ENCODE results near the gene TRAF3.

The TRAF3 gene

DNA sequence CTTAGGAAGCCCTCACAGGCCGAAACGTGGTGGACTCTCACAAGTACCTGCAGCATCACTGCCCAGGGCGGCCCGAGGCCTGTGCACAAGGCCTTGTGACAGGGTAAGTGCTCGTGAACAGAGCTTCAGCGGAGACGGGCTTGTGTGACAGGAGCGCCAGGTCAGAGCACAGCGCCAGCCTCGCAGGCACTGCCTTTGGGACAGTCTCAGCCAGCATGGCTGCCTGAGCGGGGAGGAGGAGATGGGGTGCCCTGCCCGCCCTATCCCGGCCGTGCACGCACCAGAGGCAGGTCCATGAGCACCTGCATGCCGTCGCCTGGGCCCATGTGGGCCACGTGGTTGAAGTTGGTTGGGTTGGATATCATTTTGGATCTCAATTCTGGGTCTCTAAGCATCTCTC lies 162.1 kb downstream of the TRAF3 start:
- DNase-seq (ENCODE audit: low spot score), result no peak

- no peak for DNase-seq (ENCODE audit: low spot score)
Measured at GRCh38 chr14:102939820-102940561, 162.7 kb downstream of the TRAF3 start.

DNA sequence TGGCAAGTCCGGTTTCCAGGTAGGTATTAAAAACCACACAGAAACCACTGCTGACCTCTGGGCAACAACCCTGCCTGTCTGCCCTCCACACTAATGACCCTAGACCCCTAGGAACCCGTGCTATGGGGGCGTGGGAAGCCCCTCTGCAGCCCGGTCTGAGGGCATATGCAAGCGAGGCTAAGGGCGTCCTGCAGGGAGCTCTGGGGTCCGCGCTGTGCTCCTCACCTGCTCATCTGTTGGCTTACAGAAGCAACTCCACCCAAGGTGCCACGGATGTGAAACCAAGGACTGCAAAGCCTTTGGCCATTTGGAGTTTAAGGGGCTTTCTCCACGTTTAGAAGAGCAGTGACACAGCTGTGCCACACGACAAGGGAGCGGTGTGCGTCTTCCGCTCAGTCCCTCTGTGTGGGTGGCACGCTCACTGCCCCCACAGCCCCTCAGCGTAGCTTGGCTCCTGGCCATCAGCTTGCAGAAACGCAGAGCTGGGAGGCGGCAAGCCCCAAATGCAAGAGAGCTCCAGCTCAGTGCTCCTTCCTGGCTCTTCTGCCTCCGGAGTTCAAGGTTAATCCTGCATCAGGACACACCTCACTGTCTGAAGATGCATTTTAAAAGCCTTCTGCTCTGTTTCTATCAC lies 163.6 kb downstream of the TRAF3 start:
- no peak for DNase-seq (ENCODE audit: low spot score)

- no peak for DNase-seq (ENCODE audit: low spot score)
Measured at GRCh38 chr14:102941419-102942011, 164.3 kb downstream of the TRAF3 start.

DNA sequence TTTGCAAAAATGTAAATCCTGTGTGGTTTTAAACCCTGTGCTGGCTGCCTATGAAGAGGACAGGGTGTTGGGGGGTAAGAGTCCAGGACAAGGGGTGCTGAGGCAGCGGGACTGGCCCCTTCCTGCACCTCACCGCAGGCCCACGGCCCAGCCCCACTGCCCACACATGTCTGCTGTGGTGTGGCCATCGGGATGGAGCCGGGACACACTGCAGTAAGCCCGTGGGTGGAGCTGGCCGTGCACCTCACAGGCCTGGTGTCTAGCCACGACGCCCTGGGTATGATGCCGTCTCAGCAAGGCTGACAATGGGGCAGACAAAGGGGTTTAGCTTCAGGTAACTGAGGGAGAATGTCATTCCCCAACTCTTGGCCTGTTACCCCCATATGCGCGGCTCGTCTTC lies 164.8 kb downstream of the TRAF3 start:
- no peak for DNase-seq (ENCODE audit: low spot score)

- DNase-seq (ENCODE audit: low spot score), result no peak
Measured at GRCh38 chr14:102943454-102943853, 166.2 kb downstream of the TRAF3 start.

DNA sequence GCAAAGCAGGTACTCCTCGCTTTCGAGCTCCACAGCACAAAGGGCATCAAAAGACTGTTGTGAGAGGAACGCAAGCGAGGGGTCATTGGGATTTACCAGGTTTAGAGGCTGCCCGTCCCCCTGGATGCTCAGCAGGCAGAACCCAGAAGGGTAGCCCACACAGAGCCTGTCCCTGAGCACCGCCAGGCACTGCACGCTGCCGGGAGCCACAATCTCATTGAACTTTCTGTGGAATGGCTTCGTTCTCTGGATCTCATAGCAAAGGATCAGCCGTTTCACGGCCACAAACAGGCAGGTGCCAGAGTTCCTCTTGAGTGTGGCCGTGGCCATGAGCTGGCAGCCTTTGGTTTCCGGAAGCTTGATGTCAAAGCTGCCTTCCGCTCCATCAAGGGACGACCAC lies 166.7 kb downstream of the TRAF3 start:
- DNase-seq (ENCODE audit: low spot score), result no peak

- no peak for DNase-seq (ENCODE audit: low spot score)
Measured at GRCh38 chr14:102944448-102945330, 167.4 kb downstream of the TRAF3 start.

DNA sequence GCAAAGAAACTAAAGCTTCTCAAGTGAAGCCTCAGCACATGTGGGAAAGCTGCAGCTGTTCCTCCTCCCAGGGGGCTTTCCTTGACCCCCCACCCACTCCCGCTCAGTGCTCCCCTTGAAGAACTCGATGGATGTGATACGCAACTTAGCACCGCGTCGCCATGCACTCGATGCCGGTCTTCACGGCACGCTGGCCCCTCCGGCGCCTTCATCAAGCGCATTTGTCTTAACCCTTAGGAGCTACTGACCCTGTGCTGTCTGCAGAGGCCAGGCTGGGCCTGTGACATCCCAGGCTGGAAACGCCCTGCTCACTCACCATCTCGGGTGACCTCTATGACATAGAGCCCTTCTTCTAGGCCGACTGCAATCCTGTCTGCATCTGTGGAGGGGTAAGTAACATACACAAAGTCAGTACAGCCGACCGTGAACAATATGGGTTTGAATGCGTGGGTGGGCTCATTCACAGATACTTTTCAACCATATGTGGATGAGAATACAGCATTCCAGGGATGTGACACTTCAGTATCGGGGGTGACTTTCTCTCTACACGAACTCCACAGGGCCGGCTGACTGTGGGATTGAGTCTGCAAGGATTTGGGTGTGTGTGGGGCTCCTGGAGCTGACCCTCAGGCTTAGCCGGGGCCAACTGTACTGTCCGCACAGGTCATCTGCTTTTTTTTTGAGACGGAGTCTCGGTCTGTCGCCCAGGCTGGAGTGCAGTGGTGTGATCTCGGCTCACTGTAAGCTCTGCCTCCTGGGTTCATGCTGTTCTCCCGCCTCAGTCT lies 168.3 kb downstream of the TRAF3 start:
- no peak for DNase-seq (ENCODE audit: low spot score)

DNA sequence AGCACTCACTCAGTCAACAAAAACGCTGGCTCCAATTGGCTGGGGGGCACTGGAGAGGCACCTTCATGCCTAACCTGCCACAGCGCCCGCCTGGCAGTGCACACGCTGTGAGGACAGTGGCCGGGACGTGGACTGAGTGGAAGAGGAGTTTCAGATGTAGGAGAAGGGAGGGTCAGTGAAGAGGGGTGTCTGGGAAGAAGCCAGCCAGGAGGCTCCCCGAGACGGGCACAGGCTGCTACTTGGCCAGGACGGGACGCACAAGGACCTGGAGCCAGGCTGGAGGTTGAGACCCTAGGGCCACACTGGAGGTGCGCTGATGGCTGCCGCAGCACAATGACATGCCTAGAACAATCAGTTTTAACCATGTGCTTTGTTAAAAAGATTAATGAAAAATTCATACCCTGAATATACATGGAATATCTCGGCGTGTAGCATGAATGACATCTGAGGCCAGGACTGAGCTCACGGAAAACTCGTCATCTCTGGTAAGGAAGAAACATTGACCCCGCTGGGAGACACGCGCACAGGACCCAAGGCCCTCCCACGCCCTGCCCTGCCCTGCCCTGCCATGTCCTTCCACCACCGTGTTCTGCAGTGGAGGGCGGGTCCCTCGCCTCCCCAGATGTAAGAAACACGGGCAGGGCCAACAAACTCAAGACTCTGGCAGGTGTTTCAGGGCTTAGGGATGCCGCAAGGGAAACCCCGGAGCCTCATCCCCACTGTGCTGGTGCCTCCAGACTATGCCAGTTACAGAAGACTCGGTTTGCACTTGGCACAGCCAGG lies 170.3 kb downstream of the TRAF3 start:
- DNase-seq (ENCODE audit: low spot score), result no peak

- no peak for DNase-seq (ENCODE audit: low spot score)
Measured at GRCh38 chr14:102948698-102949061, 171.4 kb downstream of the TRAF3 start.

DNA sequence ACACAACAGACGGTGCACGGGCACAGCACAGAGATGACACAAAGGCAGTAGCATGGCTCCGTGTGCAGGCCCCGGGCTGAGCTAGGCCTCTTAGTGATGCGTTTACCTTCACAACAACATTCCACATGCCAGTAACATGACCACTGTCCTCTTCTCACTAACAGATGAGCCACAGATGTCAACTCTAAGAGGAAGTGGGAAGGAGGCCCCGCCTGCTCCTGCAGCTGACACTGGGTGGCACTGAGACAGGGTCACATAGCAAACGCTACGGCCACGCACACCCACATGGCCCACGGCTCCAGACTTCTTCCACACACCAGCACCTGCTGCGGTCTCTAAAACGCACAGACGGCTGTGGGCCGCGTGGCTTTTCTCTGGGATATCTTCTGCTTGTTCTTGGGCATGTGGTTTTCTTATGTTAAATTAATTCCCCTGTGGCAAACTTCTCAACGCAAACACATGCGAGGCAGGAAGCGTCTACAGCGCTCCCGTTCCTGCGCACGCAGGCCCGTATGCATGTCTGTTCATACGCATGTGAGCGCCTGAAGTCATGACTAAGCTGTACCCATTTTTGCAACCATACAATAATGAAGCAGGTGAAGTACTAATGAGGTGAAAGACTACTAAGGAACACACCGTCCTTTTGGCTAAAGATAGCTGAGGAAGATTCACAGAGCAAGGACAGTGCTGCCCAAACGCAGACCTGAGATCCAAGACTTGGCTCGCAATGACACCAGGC lies 172.0 kb downstream of the TRAF3 start:
- DNase-seq (ENCODE audit: low spot score), result no peak

- peak; percentile 56 for DNase-seq (ENCODE audit: low spot score)
Measured at GRCh38 chr14:102949801-102950451, 172.7 kb downstream of the TRAF3 start.

DNA sequence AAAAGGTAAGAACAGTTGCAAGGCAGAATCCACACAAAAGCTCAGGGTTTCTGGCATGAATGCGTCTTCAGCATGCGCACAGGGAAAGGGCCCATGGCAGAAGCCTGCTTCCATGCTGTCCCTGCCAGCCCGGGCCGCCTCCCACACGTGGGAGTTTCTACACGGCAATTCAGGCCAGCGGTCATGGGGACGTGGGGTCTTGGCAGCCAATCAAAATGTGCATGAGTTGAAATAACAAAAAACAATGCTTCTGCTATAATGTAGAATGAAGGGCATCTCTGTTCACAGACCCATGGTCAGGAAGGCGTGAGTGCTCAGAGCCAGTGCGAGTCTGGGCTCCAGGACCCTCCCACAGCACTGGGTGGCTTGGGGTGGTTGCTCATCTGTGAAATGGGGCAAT lies 173.8 kb downstream of the TRAF3 start:
- DNase-seq (ENCODE audit: low spot score), result no peak

DNA sequence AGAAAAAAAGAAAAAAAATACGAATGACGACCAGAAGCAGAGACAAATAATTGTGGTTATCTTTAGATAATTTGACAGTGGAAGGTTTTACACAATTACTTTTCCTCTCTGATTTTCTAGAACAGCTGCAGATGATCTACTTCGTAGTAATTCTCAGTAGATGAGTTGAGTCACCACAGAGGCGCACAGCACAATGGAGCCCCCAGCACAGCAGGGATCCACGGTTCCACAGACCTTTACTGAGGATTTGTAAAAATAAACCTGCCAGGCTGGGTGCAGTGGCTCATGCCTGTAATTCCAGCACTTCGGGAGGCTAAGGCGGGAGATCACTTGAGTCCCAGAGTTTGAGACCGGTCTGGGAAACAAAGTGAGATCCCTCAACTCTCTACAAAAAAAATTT lies 174.6 kb downstream of the TRAF3 start:
- no peak for DNase-seq (ENCODE audit: low spot score)

- no peak for DNase-seq (ENCODE audit: low spot score)
Measured at GRCh38 chr14:102952276-102952675, 175.0 kb downstream of the TRAF3 start.

DNA sequence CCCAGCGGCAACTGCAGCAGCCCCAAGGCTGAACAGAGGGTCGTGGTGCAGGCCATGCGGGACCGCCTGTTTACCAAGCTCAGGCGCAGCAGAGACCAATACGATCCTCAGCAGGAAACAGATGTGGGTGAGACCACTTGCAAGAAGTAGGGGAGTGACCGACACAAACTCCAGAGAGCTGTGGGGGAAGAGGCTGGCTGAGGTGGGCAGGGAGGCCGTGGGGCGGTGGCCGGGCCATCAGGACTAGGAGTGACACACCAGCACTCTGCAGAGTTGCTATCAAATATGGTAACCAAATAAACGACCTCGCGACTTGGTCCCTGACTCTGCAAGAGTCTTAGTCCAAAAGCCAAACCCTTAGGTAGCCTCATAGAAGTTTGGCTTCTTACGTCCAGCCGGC lies 175.9 kb downstream of the TRAF3 start:
- no peak for DNase-seq (ENCODE audit: low spot score)

GRCh38 chr14:102954081-102954789 lies 177.0 kb downstream of the TRAF3 start:
- DNase-seq (ENCODE audit: low spot score), result no peak
